OCI-LY1 (cell line): ENCODE measurements around the gene SLC44A3.

Experiments used
- H2AFZ ChIP-seq: fragments of 200-600 bp; sonication (generic), shearing (Covaris generic); 2 replicates; pipeline ENCODE4 v1.6.0; 2014; ENCODE audit warnings: antibody characterized with exemption, mild to moderate bottlenecking, low read length
- H3F3A ChIP-seq: fragments of 200-600 bp; sonication (generic), shearing (Covaris generic); 2 replicates; pipeline ENCODE4 v1.6.0; 2014; ENCODE audit warnings: mild to moderate bottlenecking, antibody characterized with exemption, low read length, moderate library complexity; ENCODE audit not compliant: insufficient read depth
- H3K27ac ChIP-seq: fragments of 200-600 bp; sonication (generic); 2 replicates; pipeline ENCODE4 v1.5.1; 2014; ENCODE audit warnings: low read length, mixed run types, mild to moderate bottlenecking, low read depth; ENCODE audit not compliant: poor library complexity, severe bottlenecking
- H3K27me3 ChIP-seq: fragments of 200-600 bp; sonication (generic); 2 replicates; pipeline ENCODE4 v1.6.0; 2014; ENCODE audit warnings: antibody characterized with exemption, mild to moderate bottlenecking, low read length, moderate library complexity; ENCODE audit not compliant: insufficient read depth
- H3K36me3 ChIP-seq: fragments of 200-600 bp; sonication (generic); 2 replicates; pipeline ENCODE4 v1.6.1; 2014; ENCODE audit warnings: mild to moderate bottlenecking, antibody characterized with exemption, low read length, moderate library complexity, mixed read lengths; ENCODE audit not compliant: insufficient read depth
- H3K4me1 ChIP-seq: fragments of 200-600 bp; sonication (generic); 2 replicates; pipeline ENCODE4 v1.5.1; 2014; ENCODE audit warnings: mild to moderate bottlenecking, low read length, moderate library complexity; ENCODE audit not compliant: insufficient read depth, severe bottlenecking
- H3K4me2 ChIP-seq: fragments of 200-600 bp; sonication (generic), shearing (Covaris generic); 2 replicates; pipeline ENCODE4 v1.6.1; 2014; ENCODE audit warnings: low read length
- H3K4me3 ChIP-seq: fragments of 200-600 bp; sonication (generic); 2 replicates; pipeline ENCODE4 v1.5.1; 2014; ENCODE audit warnings: low read length, low read depth, mild to moderate bottlenecking, mixed read lengths; ENCODE audit not compliant: poor library complexity, severe bottlenecking
- H3K79me2 ChIP-seq: fragments of 200-600 bp; shearing (Covaris generic); 2 replicates; pipeline ENCODE4 v1.6.1; 2016; ENCODE audit warnings: mixed run types, low read length, mixed read lengths; ENCODE audit not compliant: insufficient read depth
- H3K9ac ChIP-seq: fragments of 200-600 bp; sonication (generic), shearing (Covaris generic); 2 replicates; pipeline ENCODE4 v1.6.1; 2014; ENCODE audit warnings: mild to moderate bottlenecking, low read length, mixed read lengths
- H3K9me2 ChIP-seq: fragments of 200-600 bp; sonication (generic), shearing (Covaris generic); 2 replicates; pipeline ENCODE4 v1.6.1; 2014; ENCODE audit warnings: low read depth, mild to moderate bottlenecking, low read length, mixed read lengths
- H3K9me3 ChIP-seq: fragments of 200-600 bp; shearing (Covaris generic); 2 replicates; pipeline ENCODE4 v1.6.1; 2014; ENCODE audit warnings: low read length, mixed read lengths
- H4K20me1 ChIP-seq: fragments of 200-600 bp; sonication (generic), shearing (Covaris generic); 2 replicates; pipeline ENCODE4 v1.6.0; 2016; ENCODE audit warnings: mild to moderate bottlenecking, low read length; ENCODE audit not compliant: insufficient read depth
- EZH2 ChIP-seq: fragments of 200-600 bp; sonication (generic), shearing (Covaris generic); IDR thresholded peaks from 2 replicates; pipeline ENCODE4 v1.8.0; 2017; ENCODE audit warnings: borderline replicate concordance, mixed run types, mild to moderate bottlenecking, antibody characterized with exemption, low read length, moderate library complexity, mixed read lengths
- TF ChIP-seq, protein P1 (sequence below): fragments of 200-600 bp; sonication (generic), shearing (Covaris generic); IDR thresholded peaks from 2 replicates; pipeline ENCODE4 v1.5.1; 2017; ENCODE audit warnings: mild to moderate bottlenecking, antibody characterized with exemption, low read length, moderate library complexity, mixed read lengths

SLC44A3 gene

DNA sequence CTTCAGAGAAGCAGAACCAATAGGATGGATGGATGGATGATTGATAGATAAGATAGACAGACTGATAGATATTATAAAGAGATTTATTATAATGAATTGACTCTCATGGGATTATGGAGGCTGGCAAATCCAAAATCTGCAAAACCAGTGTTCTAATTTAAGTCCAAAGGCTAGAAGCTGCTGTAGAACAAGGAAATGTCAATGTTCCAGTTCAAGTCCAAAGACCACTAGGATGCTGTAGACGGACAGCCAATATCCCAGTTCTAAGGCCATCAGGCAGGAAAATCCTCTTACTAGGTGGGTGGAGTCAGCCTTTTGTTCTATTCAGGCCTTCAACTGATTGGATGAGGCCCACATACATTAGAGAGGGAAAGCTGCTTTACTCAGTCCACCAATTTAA is 4.1 kb upstream of the SLC44A3 start:
- H2AFZ ChIP-seq, result no peak overlapping the region
- H3K9me2 ChIP-seq, result no peaks in the 10 kb centered on the region
- H4K20me1 ChIP-seq, result no peaks in the 10 kb centered on the region
- TF ChIP-seq EZH2, result no peak
- no peaks in the 10 kb centered on the region for H3F3A ChIP-seq
- no peaks in the 10 kb centered on the region for H3K4me1 ChIP-seq
- H3K4me2 ChIP-seq, result no peak overlapping the region
- H3K79me2 ChIP-seq, result no peaks in the 10 kb centered on the region
- no peak overlapping the region for H3K4me3 ChIP-seq
- no peaks in the 10 kb centered on the region for H3K27me3 ChIP-seq
- H3K9ac ChIP-seq, result no peak overlapping the region
- H3K36me3 ChIP-seq, result no peaks in the 10 kb centered on the region
- 0 out of 2 replicates have a peak, but pooled peaks cover 3% of the 10 kb centered on the region for H3K9me3 ChIP-seq
- no peak overlapping the region for H3K27ac ChIP-seq

DNA sequence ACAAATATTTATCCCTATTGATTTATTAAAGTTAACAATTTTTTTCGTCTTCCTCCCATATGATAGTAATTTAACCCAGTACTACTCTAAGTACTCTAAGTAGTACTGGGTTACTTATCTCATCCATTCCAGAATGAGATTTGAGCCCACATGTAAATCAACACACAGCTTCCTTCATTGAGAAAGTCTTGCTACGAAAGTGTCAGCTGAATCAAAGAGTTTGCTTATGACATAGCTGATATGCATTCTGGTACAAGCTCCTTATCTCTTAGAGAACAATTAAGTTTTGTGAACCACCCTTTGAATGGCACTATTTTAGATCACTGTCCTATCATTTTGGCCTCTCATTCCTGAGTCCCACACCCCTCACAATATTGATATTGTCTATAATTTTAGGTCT is 2.4 kb upstream of the SLC44A3 start:
- Histone ChIP-seq H3K9ac (no peak overlapping the region), H3K79me2 (no peaks in the 10 kb centered on the region), H3K27me3 (no peaks in the 10 kb centered on the region), H3K4me3 (no peak overlapping the region), H3K9me3 (0 out of 2 replicates have a peak, but pooled peaks cover 3% of the 10 kb centered on the region), H2AFZ (no peak overlapping the region), H3K4me2 (no peak overlapping the region), H3K9me2 (no peaks in the 10 kb centered on the region), H3K4me1 (no peaks in the 10 kb centered on the region), H3F3A (no peaks in the 10 kb centered on the region), H3K27ac (no peak overlapping the region), H3K36me3 (no peaks in the 10 kb centered on the region), H4K20me1 (no peaks in the 10 kb centered on the region)
- TF ChIP-seq, protein P1, sequence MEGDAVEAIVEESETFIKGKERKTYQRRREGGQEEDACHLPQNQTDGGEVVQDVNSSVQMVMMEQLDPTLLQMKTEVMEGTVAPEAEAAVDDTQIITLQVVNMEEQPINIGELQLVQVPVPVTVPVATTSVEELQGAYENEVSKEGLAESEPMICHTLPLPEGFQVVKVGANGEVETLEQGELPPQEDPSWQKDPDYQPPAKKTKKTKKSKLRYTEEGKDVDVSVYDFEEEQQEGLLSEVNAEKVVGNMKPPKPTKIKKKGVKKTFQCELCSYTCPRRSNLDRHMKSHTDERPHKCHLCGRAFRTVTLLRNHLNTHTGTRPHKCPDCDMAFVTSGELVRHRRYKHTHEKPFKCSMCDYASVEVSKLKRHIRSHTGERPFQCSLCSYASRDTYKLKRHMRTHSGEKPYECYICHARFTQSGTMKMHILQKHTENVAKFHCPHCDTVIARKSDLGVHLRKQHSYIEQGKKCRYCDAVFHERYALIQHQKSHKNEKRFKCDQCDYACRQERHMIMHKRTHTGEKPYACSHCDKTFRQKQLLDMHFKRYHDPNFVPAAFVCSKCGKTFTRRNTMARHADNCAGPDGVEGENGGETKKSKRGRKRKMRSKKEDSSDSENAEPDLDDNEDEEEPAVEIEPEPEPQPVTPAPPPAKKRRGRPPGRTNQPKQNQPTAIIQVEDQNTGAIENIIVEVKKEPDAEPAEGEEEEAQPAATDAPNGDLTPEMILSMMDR, result no peak
- TF ChIP-seq EZH2, result no peak

DNA sequence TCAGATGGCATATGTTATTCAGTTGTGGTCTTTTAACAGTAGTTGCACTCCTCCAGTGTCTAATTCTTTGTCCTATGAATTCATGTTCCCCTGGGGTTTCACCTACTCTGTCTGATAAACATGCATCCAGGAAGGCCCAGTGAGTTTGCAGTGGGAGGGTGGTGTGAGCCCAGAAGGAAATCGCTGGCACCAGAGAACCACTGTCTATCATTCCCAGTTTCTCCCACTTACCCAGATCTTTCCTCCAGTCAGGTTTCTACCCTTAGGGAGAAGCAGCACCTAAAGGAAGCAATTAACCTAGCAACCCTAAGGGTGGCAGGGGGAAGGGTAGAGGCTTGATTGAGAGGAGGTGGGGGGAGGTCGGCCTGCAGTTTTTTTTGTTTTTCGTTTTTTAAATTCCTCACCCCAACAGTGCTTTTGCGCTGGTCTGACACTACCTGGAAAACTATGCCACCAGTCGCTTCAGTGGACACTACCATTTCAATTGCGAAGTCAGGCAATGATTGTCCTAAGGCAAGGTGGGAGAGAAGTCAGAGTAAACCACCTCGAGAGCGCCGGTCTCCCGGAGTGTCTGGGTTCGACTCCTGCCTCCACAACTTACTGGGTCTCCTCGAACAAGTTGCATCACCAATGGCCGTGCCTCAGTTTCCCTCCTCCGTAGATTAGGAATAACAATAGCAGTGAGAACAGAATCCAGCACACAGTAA is 766 bp upstream of the SLC44A3 start:
- Histone ChIP-seq H3K9me2 (no peaks in the 10 kb centered on the region), H3F3A (no peaks in the 10 kb centered on the region), H3K27me3 (no peaks in the 10 kb centered on the region), H3K79me2 (no peaks in the 10 kb centered on the region), H3K4me2 (peak overlapping the region; percentile 13; the same call in 1 of the 2 replicates), H3K4me1 (no peaks in the 10 kb centered on the region), H4K20me1 (no peaks in the 10 kb centered on the region), H3K9me3 (no peaks in the 10 kb centered on the region), H3K27ac (no peak overlapping the region), H3K9ac (no peak overlapping the region), H2AFZ (no peak overlapping the region), H3K36me3 (no peaks in the 10 kb centered on the region), H3K4me3 (peak overlapping the region; percentile 5)
- no peak for TF ChIP-seq EZH2
- TF ChIP-seq, protein P1, result no peak

DNA sequence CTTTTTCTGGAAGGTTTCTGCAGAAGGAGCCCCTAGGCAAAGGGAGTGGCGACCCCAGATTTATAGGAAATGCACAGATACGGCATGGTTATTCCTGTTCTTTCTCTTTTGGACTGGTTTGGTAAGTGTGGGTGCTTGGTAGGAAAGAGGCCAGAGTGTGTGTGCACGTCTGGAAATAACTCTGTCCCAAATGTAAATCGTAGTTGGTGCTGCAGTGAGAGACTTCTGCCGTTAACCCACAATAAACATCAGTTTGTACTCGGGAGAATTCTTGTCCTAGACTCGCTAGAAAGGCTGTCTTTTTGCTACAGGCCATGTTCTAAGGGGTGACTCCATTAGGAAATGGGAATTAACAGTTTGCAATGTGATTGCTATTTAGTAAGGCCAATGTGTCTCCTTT is 779 bp downstream of the SLC44A3 start:
- H3K79me2 ChIP-seq, result no peaks in the 10 kb centered on the region
- no peaks in the 10 kb centered on the region for H3K27me3 ChIP-seq
- H4K20me1 ChIP-seq, result no peaks in the 10 kb centered on the region
- H3K4me1 ChIP-seq, result no peaks in the 10 kb centered on the region
- no peaks in the 10 kb centered on the region for H3K9me2 ChIP-seq
- H3K9me3 ChIP-seq, result no peaks in the 10 kb centered on the region
- no peaks in the 10 kb centered on the region for H3F3A ChIP-seq
- no peak overlapping the region for H3K4me3 ChIP-seq
- H2AFZ ChIP-seq, result no peak overlapping the region
- H3K9ac ChIP-seq, result no peak overlapping the region
- no peaks in the 10 kb centered on the region for H3K36me3 ChIP-seq
- H3K4me2 ChIP-seq, result no peak overlapping the region
- no peak overlapping the region for H3K27ac ChIP-seq
- TF ChIP-seq, protein P1, result no peak
- no peak for TF ChIP-seq EZH2
